GM12801 (cell line): ENCODE results near the gene DOCK4.

Experiments used
- TF ChIP-seq, protein P1 (sequence below): IDR thresholded peaks from one replicate; pipeline ENCODE4 v1.5.1; 2011; ENCODE audit warnings: control low read depth; ENCODE audit not compliant: insufficient read length; ENCODE audit errors: extremely low read depth

DOCK4 gene

DNA sequence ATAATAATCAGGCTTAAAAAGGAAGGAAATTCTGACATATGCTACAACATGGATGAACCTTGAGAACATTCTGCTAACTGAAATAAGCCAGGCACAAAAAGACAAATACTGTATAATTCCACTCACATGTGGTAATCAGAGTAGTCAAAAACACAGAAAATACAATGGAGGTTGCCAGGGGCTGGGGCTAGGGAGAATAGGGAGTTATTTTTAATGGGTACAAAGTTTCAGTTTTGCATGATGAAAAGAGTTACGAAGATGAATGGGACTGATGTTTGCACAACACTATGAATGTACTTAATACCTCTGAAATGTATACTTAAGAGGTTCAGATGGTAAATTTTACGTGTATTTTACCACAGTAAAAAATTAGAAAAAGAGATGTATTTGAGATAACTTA, 145.6 kb downstream of the DOCK4 start:
- TF ChIP-seq, protein P1, sequence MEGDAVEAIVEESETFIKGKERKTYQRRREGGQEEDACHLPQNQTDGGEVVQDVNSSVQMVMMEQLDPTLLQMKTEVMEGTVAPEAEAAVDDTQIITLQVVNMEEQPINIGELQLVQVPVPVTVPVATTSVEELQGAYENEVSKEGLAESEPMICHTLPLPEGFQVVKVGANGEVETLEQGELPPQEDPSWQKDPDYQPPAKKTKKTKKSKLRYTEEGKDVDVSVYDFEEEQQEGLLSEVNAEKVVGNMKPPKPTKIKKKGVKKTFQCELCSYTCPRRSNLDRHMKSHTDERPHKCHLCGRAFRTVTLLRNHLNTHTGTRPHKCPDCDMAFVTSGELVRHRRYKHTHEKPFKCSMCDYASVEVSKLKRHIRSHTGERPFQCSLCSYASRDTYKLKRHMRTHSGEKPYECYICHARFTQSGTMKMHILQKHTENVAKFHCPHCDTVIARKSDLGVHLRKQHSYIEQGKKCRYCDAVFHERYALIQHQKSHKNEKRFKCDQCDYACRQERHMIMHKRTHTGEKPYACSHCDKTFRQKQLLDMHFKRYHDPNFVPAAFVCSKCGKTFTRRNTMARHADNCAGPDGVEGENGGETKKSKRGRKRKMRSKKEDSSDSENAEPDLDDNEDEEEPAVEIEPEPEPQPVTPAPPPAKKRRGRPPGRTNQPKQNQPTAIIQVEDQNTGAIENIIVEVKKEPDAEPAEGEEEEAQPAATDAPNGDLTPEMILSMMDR, result no peak

DNA sequence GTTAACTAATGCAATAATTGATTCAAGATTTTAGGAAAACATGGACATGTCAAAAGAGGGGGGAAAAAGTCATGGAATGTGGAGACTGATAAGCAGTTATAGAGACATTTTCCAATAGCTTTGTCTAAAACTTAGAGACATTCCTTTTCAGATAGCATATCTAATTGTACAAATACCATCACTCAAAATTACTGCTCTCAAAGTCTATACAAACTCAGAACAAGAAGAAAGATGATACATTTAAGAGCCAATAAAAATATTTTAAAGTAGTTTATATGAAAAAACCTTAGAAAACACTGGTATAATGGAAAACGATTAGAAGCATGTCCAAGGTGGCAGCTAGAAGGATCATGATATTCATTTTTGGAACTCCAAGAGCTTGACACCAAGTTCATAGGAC, 146.5 kb downstream of the DOCK4 start:
- TF ChIP-seq, protein P1, result no peak

DNA sequence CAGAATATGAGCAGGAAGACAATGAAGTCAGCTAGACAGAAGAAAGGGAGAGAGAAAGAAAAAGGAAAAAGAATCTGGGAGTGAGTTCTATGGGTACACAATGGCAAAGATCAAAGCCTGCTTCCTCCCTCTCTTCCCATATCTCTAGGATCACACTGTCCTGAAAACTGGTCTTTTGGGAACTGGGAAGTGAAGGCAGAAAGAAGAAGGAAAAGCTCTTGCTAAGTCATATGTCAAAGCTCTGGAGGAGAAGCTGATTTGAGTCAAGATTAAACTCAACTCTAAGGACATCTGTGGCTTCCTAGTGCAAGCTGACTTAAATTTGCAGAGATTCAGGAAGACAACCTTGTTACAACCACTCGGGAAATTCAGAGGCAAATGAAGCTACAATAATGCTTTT, 147.5 kb downstream of the DOCK4 start:
- TF ChIP-seq, protein P1, result no peak

DNA sequence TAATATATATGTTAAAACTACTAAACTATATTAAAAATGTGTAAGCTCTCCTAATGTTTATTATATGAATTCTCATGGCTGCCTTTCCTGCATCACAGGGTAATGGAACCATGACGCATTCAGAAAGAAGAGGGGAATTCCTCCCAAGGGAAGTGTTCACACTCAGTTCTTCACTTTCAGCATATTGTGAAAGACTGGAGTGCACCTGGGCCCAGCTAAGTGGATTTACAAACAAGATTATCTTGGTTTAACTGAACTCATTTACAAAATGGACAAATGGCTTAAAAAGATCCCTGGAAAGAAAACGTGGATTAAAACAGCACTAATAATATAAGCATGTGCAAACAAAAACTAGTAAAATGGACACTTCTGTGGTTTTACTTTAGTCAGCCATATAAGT, 149.8 kb downstream of the DOCK4 start:
- TF ChIP-seq, protein P1, result no peak

DNA sequence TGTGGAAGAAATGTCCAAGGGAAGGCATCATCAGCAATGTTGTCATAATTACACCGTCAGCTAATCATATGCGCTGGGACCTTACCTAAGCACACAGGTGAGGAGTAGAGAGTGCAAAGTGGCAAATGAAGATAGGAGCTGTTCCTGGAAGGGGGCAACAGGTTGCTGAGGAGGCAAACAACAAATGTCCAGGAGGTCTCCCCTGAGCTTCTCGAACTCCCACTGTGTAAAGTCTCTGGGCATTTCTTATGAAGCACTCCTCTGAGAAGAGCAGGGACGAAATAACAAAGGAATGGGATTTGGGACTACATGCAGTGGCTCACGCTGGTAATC, 152.5 kb downstream of the DOCK4 start:
- TF ChIP-seq, protein P1, result no peak

DNA sequence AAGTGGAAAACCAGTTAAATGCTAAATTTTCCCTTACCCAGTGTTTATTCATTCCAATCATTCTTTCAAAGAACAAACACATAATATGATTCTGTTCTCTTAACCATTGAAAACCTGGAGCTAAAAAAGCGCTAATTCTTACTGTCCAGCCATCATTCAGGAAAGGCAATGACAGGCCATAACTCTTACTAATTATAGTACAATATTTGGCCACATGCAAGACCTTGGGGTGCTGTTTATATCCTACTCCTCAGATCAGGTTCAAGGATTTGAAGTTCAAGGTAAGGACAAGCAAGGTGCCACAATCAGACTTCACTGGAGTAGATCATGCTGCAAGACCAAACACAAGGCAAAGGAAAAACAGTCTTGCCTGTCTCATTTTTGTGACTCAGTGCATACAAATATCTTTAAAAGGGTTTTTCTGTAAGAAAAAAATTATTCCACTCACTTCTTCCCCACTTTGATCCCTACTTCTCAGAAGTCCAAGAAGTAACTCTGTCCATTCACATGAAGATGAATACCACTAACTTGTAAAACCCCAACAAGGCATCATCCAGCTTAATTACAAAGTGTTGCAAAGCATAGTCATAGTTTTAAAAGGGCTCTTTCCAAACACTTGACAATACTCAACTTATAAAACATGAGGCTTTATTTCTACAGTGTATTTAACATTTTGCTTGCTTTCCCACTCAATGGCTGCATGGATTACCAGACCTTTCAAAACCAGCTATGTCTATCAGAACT, 153.0 kb downstream of the DOCK4 start:
- TF ChIP-seq, protein P1, result no peak

DNA sequence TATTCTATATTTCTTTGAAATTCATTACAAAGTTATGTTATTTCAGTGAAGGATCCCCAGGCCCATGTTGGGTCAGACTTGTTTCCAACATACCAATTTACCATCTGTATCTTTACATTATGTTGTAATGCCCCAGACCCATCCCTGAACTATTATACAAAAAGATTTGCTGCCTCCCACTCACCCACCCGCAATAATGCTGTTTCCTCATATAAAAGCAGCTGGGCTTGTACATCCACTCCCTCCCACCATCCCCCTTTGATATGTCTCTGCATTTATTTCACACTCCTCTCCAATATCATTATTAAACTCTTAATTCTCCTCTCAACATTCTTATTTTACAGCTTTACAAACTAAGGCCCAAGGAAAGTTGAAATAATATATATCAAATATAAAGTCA, 153.7 kb downstream of the DOCK4 start:
- TF ChIP-seq, protein P1, result no peak
